H9 (cell line): ENCODE results near the gene CGGBP1. TPM values are rescaled to one million over a fixed set of nuclear protein-coding genes. Genes with fewer than 3 reads are reported as not detected.

Experiments used
- DNase-seq: peaks from one replicate; pipeline ENCODE4 v3.0.0-alpha.2; 2017
- H2AFZ ChIP-seq: one replicate; pipeline ENCODE4 v1.6.1; 2013; ENCODE audit warnings: mild to moderate bottlenecking, low read length, control low read depth, moderate library complexity
- H2AK5ac ChIP-seq: 2 replicates; pipeline ENCODE4 v1.6.1; 2013; ENCODE audit warnings: low read length, control low read depth, mixed read lengths; ENCODE audit not compliant: insufficient read length
- H2BK120ac ChIP-seq: one replicate; pipeline ENCODE4 v1.6.1; 2013; ENCODE audit warnings: low read depth, mild to moderate bottlenecking, low read length, control low read depth, inconsistent platforms; ENCODE audit not compliant: poor library complexity, severe bottlenecking
- H2BK12ac ChIP-seq: 2 replicates; pipeline ENCODE4 v1.6.1; 2013; ENCODE audit warnings: low read length, control low read depth, mixed read lengths, low read depth; ENCODE audit not compliant: insufficient read length
- H2BK15ac ChIP-seq: 2 replicates; pipeline ENCODE4 v1.6.1; 2013; ENCODE audit warnings: low read depth, low read length, control low read depth
- H2BK20ac ChIP-seq: one replicate; pipeline ENCODE4 v1.6.1; 2013; ENCODE audit warnings: low read depth, mild to moderate bottlenecking, low read length, control low read depth, inconsistent platforms; ENCODE audit not compliant: poor library complexity, severe bottlenecking
- H2BK5ac ChIP-seq: 2 replicates; pipeline ENCODE4 v1.6.1; 2013; ENCODE audit warnings: low read length, control low read depth, mixed read lengths; ENCODE audit not compliant: insufficient read length
- H3K14ac ChIP-seq: 2 replicates; pipeline ENCODE4 v1.6.1; 2013; ENCODE audit warnings: low read length, control low read depth; ENCODE audit not compliant: insufficient read depth
- H3K18ac ChIP-seq: 2 replicates; pipeline ENCODE4 v1.6.1; 2013; ENCODE audit warnings: low read depth, mild to moderate bottlenecking, mixed read lengths, low read length, control low read depth; ENCODE audit not compliant: insufficient read length
- H3K23ac ChIP-seq: 2 replicates; pipeline ENCODE4 v1.6.1; 2013; ENCODE audit warnings: low read length, control low read depth, mixed read lengths, low read depth; ENCODE audit not compliant: insufficient read length
- H3K23me2 ChIP-seq: 2 replicates; pipeline ENCODE4 v1.6.1; 2013; ENCODE audit warnings: low read depth, mild to moderate bottlenecking, mixed read lengths, low read length, control low read depth; ENCODE audit not compliant: insufficient read length, poor library complexity, severe bottlenecking
- H3K27ac ChIP-seq: 2 replicates; pipeline ENCODE4 v1.5.1; 2013; ENCODE audit warnings: low read length, control low read depth, mixed read lengths, low read depth; ENCODE audit not compliant: insufficient read length
- H3K27me3 ChIP-seq: 2 replicates; pipeline ENCODE4 v1.6.1; 2013; ENCODE audit warnings: low read length, control low read depth, inconsistent platforms; ENCODE audit not compliant: insufficient read depth
- H3K4ac ChIP-seq: 2 replicates; pipeline ENCODE4 v1.6.1; 2013; ENCODE audit warnings: low read depth, mild to moderate bottlenecking, control low read depth, inconsistent platforms, low read length, moderate library complexity
- H3K4me1 ChIP-seq: 2 replicates; pipeline ENCODE4 v1.6.1; 2013; ENCODE audit warnings: low read length, control low read depth, inconsistent platforms; ENCODE audit not compliant: insufficient read depth
- H3K4me2 ChIP-seq: 2 replicates; pipeline ENCODE4 v1.6.1; 2013; ENCODE audit warnings: low read length, control low read depth, mixed read lengths; ENCODE audit not compliant: insufficient read length, insufficient read depth
- H3K56ac ChIP-seq: 2 replicates; pipeline ENCODE4 v1.6.1; 2013; ENCODE audit warnings: low read depth, mild to moderate bottlenecking, mixed read lengths, low read length, control low read depth; ENCODE audit not compliant: insufficient read length
- H3K79me1 ChIP-seq: 2 replicates; pipeline ENCODE4 v1.6.1; 2013; ENCODE audit warnings: low read depth, mild to moderate bottlenecking, moderate library complexity, low read length, control low read depth, inconsistent platforms; ENCODE audit not compliant: insufficient read depth, poor library complexity, severe bottlenecking
- H3K79me2 ChIP-seq: 2 replicates; pipeline ENCODE4 v1.6.1; 2013; ENCODE audit warnings: low read length, control low read depth, inconsistent platforms; ENCODE audit not compliant: insufficient read depth
- H3K9ac ChIP-seq: 2 replicates; pipeline ENCODE4 v1.6.1; 2013; ENCODE audit warnings: low read length, control low read depth, mixed read lengths; ENCODE audit not compliant: insufficient read length; ENCODE audit errors: extremely low read depth
- H3K9me3 ChIP-seq: one replicate; pipeline ENCODE4 v1.6.1; 2013; ENCODE audit warnings: low read depth, low read length, inconsistent platforms; ENCODE audit not compliant: control insufficient read depth
- H3T11ph ChIP-seq: one replicate; pipeline ENCODE4 v1.6.1; 2013; ENCODE audit warnings: mild to moderate bottlenecking, low read length, control low read depth, inconsistent platforms
- H4K20me1 ChIP-seq: one replicate; pipeline ENCODE4 v1.6.1; 2013; ENCODE audit not compliant: control insufficient read depth, insufficient read length, insufficient read depth
- H4K5ac ChIP-seq: 2 replicates; pipeline ENCODE4 v1.6.1; 2013; ENCODE audit warnings: low read depth, mild to moderate bottlenecking, mixed read lengths, low read length, control low read depth; ENCODE audit not compliant: insufficient read length
- H4K8ac ChIP-seq: replicated peaks from 2 replicates; pipeline ENCODE4 v1.6.1; 2013; ENCODE audit warnings: low read length, control low read depth, mixed read lengths, low read depth; ENCODE audit not compliant: insufficient read length
- H4K91ac ChIP-seq: 2 replicates; pipeline ENCODE4 v1.6.1; 2013; ENCODE audit warnings: low read depth, mild to moderate bottlenecking, moderate library complexity, mixed read lengths, low read length, control low read depth; ENCODE audit not compliant: insufficient read length
- H3K27ac Mint-ChIP-seq, 3 experiments: 2 replicates in 2 of 3; 3 replicates in 1 of 3; pipeline ENCODE4 v1.8.0; 2020 to 2021; ENCODE audit warnings: mixed read lengths in 3 of 3, mild to moderate bottlenecking in 1 of 3, moderate library complexity in 1 of 3
- H3K27me3 Mint-ChIP-seq: 2 replicates; pipeline ENCODE4 v1.8.0; 2021; ENCODE audit warnings: low read depth, mild to moderate bottlenecking, moderate library complexity, mixed read lengths
- H3K36me3 Mint-ChIP-seq, 3 experiments: 2 replicates in 2 of 3; 3 replicates in 1 of 3; pipeline ENCODE4 v1.8.0; 2020 to 2021; ENCODE audit warnings: low read depth in 3 of 3, mixed read lengths in 3 of 3; ENCODE audit not compliant: insufficient read depth in 1 of 3
- H3K4me1 Mint-ChIP-seq, 2 experiments: 2 replicates each; pipeline ENCODE4 v1.8.0; 2020; ENCODE audit warnings: mixed read lengths in 2 of 2
- H3K4me3 Mint-ChIP-seq, 2 experiments: 2 replicates in 1 of 2; 3 replicates in 1 of 2; pipeline ENCODE4 v1.8.0; 2020 to 2021; ENCODE audit warnings: mild to moderate bottlenecking in 2 of 2, mixed read lengths in 2 of 2, moderate library complexity in 1 of 2
- H3K9me3 Mint-ChIP-seq, 2 experiments: 2 replicates in 1 of 2; 3 replicates in 1 of 2; pipeline ENCODE4 v1.8.0; 2020; ENCODE audit warnings: mild to moderate bottlenecking in 2 of 2, mixed read lengths in 2 of 2, moderate library complexity in 1 of 2
- WGBS: extraction: QIAGEN DNeasy Blood & Tissue Kit; methylation state at CpG from one replicate; pipeline ENCODE4 v1.1.7; 2013; ENCODE audit warnings: missing lambda C conversion rate, low lambda C conversion rate, mixed read lengths; ENCODE audit not compliant: insufficient read length; ENCODE audit errors: extremely low coverage; 5-methylcytosine and 5-hydroxymethylcytosine counted together
- total RNA-seq: library from RNA; stranded (reverse); gene quantifications from 2 replicates; pipeline ENCODE4 v1.2.1, GENCODE V29; 2021
- TF ChIP-seq, protein P1 (sequence below): fragments of 200-600 bp; sonication (generic); conservative IDR thresholded peaks from 3 replicates; pipeline ENCODE4 v1.8.0; 2021; ENCODE audit warnings: antibody characterized with exemption, mild to moderate bottlenecking

Gene CGGBP1
- total RNA-seq, 1 experiment from 2014 or later = 75.0 TPM

DNA sequence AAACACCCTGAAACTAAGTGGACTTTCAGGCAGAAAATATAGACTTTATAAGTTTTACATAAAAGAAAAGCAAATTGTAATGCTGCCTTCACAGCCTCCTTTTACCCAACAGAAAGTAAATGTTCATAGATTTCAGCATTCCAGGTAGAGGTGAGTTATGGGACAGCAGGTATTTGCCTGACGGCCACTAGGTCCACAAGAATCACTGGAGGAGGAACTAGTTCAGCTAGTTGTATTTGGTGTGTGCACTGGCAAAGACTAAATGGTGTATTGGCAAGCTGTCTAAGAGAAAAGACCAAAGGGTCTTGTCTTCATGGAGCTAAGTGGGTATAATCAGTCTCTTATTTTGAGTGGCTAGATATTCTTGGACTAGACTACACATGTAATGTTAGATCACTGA lies 34.5 kb upstream of the CGGBP1 start:
- H3K4me1 Mint-ChIP-seq = no peaks in the 10 kb centered on the region
- H3K9me3 ChIP-seq = no peaks in the 10 kb centered on the region
- H4K8ac ChIP-seq = no peak overlapping the region
- H3K4ac ChIP-seq = no peak overlapping the region
- no peak overlapping the region for H3K56ac ChIP-seq
- no peak overlapping the region for H4K5ac ChIP-seq
- no peak overlapping the region for H4K91ac ChIP-seq
- H3K27me3 Mint-ChIP-seq = no peaks in the 10 kb centered on the region
- no peaks in the 10 kb centered on the region for H3K23me2 ChIP-seq
- WGBS = no CpG with 5 or more reads among the region's 1 CpG
- H3K79me2 ChIP-seq = no peaks in the 10 kb centered on the region
- H2BK15ac ChIP-seq = no peak overlapping the region
- H2AK5ac ChIP-seq = no peak overlapping the region
- H3K4me2 ChIP-seq = no peak overlapping the region
- H3K4me1 ChIP-seq = no peaks in the 10 kb centered on the region
- TF ChIP-seq, protein P1, sequence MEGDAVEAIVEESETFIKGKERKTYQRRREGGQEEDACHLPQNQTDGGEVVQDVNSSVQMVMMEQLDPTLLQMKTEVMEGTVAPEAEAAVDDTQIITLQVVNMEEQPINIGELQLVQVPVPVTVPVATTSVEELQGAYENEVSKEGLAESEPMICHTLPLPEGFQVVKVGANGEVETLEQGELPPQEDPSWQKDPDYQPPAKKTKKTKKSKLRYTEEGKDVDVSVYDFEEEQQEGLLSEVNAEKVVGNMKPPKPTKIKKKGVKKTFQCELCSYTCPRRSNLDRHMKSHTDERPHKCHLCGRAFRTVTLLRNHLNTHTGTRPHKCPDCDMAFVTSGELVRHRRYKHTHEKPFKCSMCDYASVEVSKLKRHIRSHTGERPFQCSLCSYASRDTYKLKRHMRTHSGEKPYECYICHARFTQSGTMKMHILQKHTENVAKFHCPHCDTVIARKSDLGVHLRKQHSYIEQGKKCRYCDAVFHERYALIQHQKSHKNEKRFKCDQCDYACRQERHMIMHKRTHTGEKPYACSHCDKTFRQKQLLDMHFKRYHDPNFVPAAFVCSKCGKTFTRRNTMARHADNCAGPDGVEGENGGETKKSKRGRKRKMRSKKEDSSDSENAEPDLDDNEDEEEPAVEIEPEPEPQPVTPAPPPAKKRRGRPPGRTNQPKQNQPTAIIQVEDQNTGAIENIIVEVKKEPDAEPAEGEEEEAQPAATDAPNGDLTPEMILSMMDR = no peak
- H3K23ac ChIP-seq = no peak overlapping the region
- peaks cover 20 to 29% (median 25%) of the 10 kb centered on the region in 3 experiments for H3K36me3 Mint-ChIP-seq
- H2BK12ac ChIP-seq = no peak overlapping the region
- H3K9ac ChIP-seq = no peak overlapping the region
- no peaks in the 10 kb centered on the region for H3K79me1 ChIP-seq
- no peaks in the 10 kb centered on the region for H3K27me3 ChIP-seq
- H2BK5ac ChIP-seq = no peak overlapping the region
- no peak overlapping the region for H3K14ac ChIP-seq
- no peak overlapping the region for H3K27ac Mint-ChIP-seq
- no peak overlapping the region for H3K27ac ChIP-seq
- peaks cover 0 to 8% of the 10 kb centered on the region in 2 experiments; a peak in 1 of 5 replicates for H3K9me3 Mint-ChIP-seq
- no peak overlapping the region for H2BK20ac ChIP-seq
- no peak overlapping the region for H3K18ac ChIP-seq
- no peak overlapping the region for H3K4me3 Mint-ChIP-seq
- H3T11ph ChIP-seq = no peak overlapping the region
- no peaks in the 10 kb centered on the region for H4K20me1 ChIP-seq
- no peak overlapping the region for H2BK120ac ChIP-seq
- DNase-seq = no peak
- H2AFZ ChIP-seq = no peak overlapping the region
